Measurements from ENCODE around the gene MNAT1.
"Not testable (repeated sequence)": the region's sequence is repeated elsewhere in the genome, so short reads cannot be mapped to it uniquely, and the experiment has no call there.

MNAT1 gene

DNA sequence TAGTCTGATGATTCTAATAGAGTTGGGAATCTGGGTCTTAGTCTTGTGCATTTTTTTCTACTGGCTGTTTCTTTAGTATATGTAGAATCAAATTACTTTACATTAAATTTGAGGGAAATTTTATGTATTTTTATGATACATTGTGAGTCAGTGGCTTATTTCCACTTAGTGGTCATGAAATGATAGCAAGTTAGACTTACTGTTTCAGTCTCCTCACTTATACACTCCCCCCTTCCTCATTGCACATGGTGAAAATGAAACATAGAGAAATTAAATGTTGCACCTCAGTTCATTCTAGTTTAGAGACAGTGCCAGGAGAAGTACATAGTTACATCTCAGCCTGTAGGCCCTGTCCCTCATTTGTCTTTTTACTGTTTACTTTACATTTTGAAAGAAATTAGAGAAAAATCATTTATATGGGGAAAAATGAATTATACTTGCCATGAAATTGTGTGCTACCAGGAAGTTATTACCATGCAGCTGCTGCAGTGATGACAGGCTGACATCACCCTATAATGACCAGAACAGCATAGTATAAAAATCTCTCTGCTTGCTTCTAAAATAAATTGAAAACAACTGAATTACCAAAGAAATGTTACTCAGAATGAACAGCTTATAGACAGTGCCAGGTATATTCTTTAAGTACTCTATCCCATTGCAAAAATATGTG is 133.1 kb downstream of the MNAT1 start:
- FAIRE-seq = no peak
- no peak for DNase-seq (ENCODE audit: insufficient read length, low spot score)

DNA sequence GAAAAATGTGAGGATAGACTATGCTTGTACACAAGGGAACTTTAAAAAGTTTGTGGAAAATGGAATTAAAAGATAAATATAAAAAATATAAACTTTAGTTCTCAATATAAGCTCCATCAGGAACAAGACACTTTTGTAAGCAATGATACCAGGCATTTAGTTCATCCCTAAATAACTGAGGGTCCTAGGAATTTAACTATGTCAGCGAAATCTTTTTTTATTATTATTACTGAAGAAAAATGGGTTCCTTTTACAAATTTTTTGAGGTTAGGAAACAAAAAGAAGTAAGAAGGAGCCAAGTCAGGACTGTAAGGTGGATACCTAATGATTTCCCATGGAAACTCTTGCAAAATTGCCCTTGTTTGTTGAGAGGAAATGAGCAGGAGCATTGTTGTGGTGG is 143.6 kb downstream of the MNAT1 start:
- FAIRE-seq (no peak), DNase-seq (ENCODE audit: insufficient read length, low spot score) (no peak)

DNA sequence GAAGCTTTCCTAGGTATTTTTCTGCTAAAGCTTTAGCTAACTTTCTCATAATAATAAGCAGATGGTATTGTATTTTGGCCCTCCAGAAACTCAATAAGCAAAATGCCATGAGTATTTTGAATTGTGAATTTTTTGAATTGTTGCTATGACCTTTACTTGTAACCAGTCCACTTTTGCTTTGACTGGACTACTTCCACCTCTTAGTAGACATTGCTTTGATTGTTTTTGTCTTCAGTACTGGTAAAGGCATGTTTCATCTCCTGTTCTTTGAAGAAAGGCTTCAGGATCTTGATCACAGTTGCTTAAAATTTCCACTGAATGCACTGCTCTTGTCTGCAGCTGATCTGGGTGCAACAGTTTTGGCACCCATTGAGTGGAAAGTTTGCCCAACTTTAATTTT is 144.0 kb downstream of the MNAT1 start:
- DNase-seq (ENCODE audit: insufficient read length, low spot score) (no peak), FAIRE-seq (no peak)

DNA sequence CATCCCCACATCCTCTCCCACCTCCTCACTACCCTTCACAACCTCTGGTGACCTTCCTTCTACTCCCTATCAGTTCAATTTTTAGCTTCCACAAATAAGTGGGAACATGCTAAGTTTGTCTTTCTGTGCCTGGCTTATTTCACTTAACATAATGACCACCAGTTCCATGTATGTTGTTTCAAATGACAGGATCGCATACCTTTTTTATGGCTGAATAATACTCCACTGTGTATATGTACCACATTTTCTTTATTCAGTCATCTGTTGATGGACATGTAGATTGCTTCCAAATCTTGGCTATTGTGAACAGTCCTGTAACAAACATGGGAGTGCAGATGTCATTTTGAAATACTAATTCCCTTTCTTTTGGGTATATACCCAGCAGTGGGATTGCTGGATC is 147.7 kb downstream of the MNAT1 start:
- FAIRE-seq (no peak), DNase-seq (ENCODE audit: insufficient read length, low spot score) (no peak)

DNA sequence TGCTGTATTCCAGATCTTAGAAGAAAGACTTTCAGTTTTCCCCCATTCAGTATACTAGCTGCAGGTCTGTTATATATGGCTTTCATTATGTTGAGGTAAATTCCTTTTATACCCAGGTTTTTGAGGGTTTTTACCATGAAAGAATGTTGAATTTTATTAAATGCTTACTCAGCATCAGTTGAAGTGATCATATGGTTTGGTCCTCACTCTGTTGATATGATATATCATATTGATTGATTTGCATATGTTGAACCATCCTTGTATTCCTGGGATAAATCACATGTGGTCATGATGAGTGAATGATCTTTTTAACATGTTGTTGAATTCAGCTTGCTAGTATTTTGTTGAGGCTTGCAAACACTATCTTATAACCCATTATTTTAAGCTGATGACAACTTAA is 149.6 kb downstream of the MNAT1 start:
- DNase-seq (ENCODE audit: insufficient read length, low spot score) (no peak), FAIRE-seq (no peak)

DNA sequence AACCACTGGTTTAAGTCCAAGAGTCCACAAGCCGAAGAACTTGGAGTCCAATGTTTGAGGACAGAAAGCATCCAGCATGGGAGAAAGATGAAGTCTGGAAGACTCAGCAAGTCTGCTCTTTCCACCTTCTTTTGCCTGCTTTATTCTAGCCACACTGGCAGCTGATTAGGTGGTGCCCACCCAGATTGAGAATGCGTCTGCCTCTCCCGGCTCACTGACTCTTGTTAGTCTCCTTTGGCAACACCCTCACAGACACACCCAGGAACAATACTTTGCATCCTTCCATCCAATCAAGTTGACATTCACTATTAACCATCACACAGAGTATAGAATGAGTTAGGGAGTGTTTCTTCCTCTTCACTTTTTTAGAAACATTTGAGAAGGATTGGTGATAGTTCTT is 156.1 kb downstream of the MNAT1 start:
- DNase-seq (ENCODE audit: insufficient read length, low spot score); FAIRE-seq: not testable (repeated sequence)

DNA sequence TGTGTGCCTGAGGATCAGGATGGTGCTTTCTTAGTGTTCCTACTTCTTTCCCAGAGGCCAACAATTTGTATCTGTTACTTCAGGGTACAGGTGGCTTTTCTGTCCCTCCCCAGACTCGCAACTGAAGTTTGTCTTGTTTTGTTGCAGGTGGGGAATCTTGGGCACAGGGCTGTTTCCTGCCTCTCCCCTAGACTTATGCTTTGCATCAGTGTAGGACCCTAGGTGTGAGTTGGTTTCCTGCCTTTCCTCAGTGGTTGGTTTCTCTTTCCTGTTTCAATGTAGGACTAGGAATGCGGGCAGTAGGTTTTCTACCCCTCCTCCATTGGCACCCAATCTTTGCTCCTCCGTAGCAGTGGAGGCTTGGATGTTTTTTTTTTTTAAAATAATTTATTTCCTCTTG is 159.3 kb downstream of the MNAT1 start:
- FAIRE-seq (no peak), DNase-seq (ENCODE audit: insufficient read length, low spot score) (no peak)

DNA sequence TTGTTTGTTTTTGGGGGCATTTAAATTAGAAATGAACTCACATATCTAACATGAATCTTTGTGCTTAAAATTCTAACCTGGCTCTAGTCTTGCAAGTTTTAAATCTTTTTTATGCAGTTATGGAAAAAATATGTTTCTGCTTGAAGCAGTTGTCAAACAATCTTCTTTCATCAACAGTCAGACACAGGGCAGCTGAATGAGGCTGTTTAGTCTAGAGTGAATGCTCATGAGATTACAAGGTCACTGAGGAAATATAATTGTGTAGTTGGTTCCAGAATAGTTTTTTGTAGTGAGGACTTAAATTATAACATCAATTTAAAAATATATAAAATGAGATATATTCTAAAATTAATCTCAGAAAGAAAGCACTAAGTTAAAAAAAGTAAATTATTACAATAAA is 169.8 kb downstream of the MNAT1 start:
- FAIRE-seq (no peak), DNase-seq (ENCODE audit: insufficient read length, low spot score) (no peak)

DNA sequence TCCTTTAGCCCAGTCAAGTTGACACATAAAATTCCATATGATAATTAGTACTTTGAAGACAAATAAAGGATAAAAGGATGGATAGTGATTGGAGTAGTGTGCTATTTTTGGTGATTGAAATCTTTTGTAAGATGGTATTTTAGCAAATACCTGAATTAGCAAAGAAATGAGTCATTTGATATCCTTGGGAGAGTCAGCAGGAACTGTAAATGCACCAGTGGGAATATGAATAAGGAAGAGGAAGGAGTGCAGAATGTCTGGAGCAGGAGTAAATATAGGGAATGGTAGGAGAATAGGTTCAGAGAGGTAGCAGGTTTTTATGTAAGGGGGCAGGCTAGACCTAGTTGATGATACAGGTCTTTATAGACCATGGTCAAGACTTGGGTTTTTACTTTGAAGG is 171.4 kb downstream of the MNAT1 start:
- DNase-seq (ENCODE audit: insufficient read length, low spot score) (no peak), FAIRE-seq (no peak)

DNA sequence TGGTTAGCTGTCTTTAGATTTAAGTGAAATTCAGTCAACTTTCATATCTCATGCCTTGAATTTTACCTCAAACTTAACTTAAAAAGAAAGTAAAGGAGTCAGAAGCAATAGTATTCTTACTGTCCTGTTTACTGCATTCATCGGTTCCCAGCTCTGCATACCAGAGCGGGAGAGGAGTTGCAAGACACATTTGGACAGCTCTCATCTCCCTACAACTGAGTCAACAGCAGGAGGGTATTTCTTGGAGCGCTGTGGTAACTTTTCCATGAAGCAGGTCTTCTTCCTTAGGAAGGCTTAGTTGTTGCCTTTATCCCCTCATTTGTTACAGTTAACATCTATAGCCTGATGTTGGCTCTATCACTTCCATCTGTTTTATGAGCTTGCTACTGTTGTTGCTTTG is 181.2 kb downstream of the MNAT1 start:
- FAIRE-seq (no peak), DNase-seq (ENCODE audit: insufficient read length, low spot score) (no peak)

DNA sequence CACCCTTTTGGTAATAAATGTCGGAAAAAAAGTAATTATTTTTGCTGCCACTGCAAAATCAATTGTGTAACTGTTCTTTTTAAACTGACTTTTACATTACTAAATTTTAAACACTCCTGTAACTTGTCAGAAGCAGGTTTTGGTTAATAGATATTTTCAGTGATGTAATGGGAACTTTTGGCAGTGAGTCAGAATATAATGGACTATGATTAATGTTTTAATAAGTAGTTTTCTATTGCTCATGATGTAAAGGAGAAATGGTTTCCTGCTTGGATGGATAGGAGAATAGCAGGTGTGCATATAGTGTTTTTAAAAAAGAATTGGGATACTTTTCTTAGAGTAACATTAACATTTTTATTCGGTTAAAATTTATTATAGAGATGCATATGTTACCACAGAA is 187.5 kb downstream of the MNAT1 start:
- FAIRE-seq = no peak

DNA sequence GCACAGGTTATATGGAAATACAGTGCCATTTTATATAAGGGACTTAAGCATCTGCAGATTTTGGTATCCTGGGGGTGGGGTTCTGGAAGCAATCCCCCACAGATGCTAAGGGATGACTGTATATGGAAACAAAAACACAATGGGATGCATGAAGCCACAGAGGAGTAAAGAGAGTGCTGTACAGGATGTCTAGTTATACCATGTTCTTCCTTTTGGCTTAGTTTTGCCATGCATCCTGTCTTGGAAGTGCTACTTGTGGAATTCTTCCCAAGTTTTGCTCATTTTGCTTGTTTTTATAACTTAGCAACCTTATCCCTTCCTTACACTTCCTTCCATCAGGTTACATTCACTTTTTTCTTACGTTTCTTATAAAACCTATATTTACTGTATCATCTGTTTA is 190.7 kb downstream of the MNAT1 start:
- FAIRE-seq (no peak), DNase-seq (ENCODE audit: insufficient read length, low spot score) (no peak)

More for the DNA sequence above, 187.5 kb downstream of the MNAT1 start:
- DNase-seq (ENCODE audit: insufficient read length, low spot score) = no peak

DNA sequence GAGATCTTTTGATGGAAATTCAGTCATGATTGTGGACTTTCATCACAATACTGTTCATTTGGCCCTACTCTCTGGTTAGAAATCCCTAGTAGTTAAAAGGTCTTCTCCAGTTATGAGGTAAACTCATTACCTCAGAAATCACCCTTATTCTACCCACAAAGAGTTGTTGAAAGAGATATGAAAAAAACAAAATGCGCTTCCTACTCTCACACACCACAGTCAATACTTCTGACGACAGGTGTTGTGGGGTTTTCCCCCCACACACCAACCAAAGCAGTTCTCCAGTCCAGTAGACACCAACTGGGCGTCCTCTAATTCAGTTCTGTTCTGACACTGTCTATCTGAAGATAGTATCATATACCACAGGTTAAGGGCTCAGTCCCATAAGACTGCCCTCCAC is 191.4 kb downstream of the MNAT1 start:
- FAIRE-seq (peak; percentile 64), DNase-seq (ENCODE audit: insufficient read length, low spot score) (no peak)

DNA sequence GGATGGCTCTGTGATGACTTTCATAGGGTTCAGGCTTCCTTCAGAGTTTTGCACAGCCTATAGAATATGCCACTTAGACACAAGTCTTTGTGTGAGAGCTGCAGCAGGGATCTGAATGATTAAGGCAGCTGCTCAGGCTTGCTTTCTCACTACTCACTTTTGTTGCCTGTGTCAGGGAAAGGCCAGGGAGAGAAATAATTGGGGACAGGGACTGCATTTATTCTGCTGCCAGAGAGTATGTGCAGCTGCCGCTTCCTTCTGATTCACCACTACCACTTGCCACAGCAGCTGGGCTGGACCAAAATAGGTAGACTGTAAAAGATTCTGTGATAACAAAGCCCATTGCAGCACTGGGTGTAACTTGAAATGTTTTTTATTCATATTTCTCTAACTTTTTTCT is 196.7 kb downstream of the MNAT1 start:
- DNase-seq (ENCODE audit: insufficient read length, low spot score) (no peak), FAIRE-seq (no peak)

DNA sequence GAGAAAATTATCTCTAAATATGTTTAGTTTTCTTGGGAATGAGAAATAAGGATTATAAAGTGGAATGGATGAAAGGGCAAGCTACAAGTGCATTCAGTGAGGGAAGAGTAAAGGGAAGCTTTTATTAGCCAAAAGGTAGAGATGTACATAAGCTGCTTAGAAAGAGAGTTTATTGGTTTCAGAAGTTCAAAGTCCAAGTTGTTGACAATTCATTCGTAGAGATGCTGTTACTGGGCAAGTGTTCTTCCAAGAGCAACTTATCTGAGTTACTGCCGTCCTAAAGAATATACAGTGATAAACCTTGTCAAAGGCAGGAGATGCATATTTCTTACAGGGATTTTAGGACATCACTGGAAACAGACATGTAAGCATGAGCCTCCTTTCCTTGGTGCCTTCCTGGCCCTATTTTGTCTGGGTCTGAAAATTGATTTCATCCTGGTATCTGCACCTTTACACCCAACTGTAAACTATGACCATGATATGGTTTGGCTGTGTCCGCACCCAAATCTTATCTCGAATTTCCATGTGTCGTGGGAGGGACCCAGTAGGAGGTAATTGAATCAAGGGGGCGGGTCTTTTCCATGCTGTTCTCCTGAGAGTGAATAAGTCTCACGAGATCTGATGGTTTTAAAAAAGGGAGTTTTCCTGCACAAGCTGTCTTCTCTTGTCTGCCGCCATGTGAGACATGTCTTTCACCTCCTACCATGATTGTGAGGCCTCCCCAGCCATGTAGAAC is 199.5 kb downstream of the MNAT1 start:
- DNase-seq (ENCODE audit: insufficient read length, low spot score) (no peak), FAIRE-seq (no peak)

DNA sequence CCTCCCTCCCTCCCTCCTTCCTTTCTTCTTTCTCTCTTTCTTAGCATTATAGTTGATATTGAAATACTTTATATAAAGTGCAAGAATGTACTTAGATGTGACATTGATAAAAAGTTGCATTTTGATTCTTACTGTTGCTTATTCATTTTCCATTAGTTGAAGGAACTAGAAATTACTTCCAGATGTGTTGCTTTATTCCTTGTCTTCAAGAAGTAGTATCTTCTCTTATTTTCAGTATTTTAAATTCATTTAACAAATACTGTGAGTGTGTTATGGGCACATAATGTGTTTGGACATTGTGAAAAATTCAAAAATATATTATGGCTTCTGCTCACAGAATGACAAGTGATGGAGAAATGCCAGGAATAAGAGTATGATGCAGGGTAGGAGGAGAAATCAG is 200.8 kb downstream of the MNAT1 start:
- no peak for DNase-seq (ENCODE audit: insufficient read length, low spot score)
- FAIRE-seq = no peak

DNA sequence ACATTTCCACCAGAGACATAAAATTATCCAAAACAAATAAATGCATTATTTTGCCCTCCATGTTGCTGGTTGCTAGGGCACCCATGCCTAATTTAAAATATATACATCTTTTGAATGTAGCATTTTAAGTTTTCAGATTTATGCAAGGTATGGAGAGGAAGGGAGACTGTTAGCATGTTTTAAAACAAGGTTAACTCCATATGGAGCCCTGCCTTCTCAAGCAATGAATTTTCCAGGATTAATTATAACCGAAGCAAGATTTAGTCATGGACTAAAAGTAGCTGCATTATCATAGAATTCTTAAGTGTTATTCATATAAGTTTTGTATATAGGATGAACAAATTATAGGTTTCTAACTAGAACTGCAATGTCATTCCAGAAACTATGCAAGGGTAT is 209.1 kb downstream of the MNAT1 start:
- FAIRE-seq (no peak), DNase-seq (ENCODE audit: insufficient read length, low spot score) (no peak)

DNA sequence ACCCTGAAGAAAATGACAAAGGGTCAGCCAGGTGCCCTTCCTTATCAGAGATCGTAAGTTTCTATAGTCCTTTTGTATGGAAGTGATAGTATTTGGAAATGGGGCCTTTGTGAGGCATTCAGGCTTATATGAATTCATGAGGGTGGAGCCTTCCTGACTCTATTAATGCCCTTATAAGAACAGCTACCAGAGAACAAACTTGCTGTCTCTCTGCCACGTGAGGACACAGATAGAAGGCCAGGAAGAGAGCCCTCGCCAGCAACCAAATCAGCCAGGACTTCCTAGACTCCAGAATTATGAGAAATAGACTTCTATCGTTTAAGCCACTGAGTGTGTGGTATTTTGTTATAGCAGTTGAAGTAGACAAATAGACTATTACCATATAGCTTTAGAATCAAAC is 209.6 kb downstream of the MNAT1 start:
- FAIRE-seq = no peak
- DNase-seq (ENCODE audit: insufficient read length, low spot score) = no peak

DNA sequence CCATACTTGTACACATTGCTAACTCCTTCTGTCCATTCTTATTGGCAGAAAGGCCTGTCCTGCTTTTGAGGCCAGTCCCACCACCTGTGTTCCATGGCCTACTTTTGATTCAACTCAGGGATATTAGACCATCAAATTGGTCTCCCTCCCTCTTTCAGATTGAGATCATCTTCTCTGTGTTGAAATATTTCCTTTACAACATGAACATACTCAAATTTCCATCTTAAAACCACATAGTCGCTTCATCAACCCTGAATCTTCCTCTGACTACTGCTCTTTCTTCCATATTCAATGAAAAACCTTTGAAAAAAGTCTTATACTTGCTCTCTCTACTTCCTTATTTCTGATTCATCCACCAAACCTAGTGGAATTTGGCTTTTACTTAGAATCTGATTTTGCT is 211.4 kb downstream of the MNAT1 start:
- FAIRE-seq (no peak), DNase-seq (ENCODE audit: insufficient read length, low spot score) (no peak)

DNA sequence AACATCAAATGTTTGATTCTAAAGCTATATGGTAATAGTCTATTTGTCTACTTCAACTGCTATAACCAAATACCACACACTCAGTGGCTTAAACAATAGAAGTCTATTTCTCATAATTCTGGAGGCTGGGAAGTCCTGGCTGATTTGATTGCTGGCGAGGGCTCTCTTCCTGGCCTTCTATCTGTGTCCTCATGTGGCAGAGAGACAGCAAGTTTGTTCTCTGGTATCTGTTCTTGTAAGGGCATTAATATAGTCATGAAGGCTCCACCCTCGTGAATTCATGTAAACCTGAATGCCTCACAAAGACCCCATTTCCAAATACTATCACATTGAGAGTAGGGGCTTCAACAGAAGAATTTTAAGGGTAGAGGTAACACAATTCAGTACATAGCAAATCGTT is 212.2 kb downstream of the MNAT1 start:
- DNase-seq (ENCODE audit: insufficient read length, low spot score) (no peak), FAIRE-seq (no peak)

DNA sequence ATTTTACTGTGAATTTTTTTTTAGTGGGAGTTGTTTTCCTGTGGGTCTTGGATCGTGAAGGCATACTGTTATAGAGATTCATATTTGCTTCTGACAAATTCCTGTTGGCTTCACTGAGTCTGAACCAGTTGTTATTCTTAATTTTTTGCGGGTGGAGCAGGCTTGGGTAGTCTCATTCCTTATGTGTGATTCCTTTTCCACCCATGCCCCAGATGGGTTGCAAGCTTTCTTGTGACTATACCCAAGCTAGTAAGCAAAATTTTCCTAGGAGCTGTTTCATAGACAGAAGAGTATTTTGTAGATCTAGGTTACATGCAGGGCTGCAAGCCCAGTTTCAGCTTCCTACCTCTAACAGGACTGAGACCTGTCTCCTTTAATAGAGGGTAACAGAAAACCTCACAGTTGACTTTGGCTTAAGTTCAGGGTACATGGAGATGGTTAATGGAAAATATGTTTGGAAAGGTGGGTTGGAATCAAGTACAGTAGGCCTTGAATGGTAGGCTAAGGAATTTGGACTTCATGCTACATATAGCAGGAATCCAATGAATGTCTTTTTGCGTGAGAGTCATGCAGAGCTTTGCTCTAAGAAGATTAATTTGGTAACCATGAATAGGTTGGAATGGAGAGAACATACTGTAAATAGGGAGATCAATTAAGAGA is 217.3 kb downstream of the MNAT1 start:
- no peak for FAIRE-seq
- DNase-seq (ENCODE audit: insufficient read length, low spot score) = no peak

DNA sequence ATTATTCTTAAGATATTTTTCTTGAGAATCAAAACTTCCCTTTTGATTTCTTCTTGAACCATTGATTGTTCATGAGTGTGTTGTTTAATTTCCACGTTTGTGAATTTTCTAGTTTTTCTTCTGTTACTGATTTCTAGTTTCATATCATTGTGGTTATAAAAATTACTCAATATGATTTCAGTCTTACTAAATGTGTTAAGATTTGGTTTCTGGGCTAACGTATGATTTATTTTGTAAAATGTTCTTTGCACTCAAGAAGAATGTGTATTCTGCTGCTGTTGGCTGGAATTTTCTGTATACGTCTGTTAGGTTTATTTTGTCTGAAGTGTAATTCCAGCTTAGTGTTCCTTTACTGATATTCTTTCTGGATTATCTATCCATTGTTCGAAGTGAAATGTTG is 221.6 kb downstream of the MNAT1 start:
- DNase-seq (ENCODE audit: insufficient read length, low spot score) (no peak), FAIRE-seq (no peak)
